ENCODE measurements around the gene EMC8. TPM values are rescaled to one million over a fixed set of nuclear protein-coding genes. Genes with fewer than 3 reads are reported as not detected.

EMC8 gene
- total and polyA plus RNA-seq, 10 of the 15 experiments (the other 5 are each of a cell fraction or from before 2014, with no cell fraction given), result 7.8 to 62.0 (median 33.5) TPM

DNA sequence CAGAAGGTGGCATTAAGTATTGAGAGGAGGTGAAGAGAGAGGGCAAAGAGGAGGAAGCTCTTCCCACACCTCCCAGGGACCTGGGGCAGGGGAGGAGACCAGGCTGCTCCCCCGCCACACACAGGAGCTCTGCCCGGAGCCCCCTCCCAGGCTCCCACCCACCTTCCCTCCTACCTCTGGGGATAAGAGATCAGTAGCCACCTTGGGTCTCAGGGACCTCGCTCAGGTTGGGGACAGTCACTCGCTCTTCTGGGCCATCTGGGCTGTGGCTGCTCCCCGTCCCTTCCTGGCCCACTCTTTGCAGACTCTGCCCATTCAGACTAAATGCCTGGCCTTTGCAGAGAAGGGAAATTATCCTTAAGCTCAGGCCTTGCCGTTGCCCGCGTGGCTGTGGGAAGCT lies 33.6 kb downstream of the EMC8 start:
- no peaks in the 10 kb centered on the region for H3K79me2 ChIP-seq (ENCODE audit: control insufficient read depth, insufficient read depth, low read length)
- TF ChIP-seq MEF2B (IDR thresholded peaks at IDR 0.05; ENCODE audit: partially characterized antibody, poor library complexity, severe bottlenecking) (no peak), MTA3 (IDR thresholded peaks at IDR 0.05; ENCODE audit: borderline replicate concordance, low read length) (no peak)
- no peaks in the 10 kb centered on the region for H3K4me1 ChIP-seq (ENCODE audit: control insufficient read depth, insufficient read depth, low read length)
- H4K20me1 ChIP-seq (ENCODE audit: control insufficient read depth, insufficient read depth), result no peaks in the 10 kb centered on the region
- H3K36me3 ChIP-seq (ENCODE audit: control insufficient read depth in 2 of 2, insufficient read depth in 2 of 2, low read length in 1 of 2), result no peaks in the 10 kb centered on the region
- 46% methylated on average over 8 of the region's 8 CpGs for WGBS (ENCODE audit: insufficient coverage, insufficient replicate concordance, low lambda C conversion rate, missing lambda C conversion rate)
- no peaks in the 10 kb centered on the region for H3K9me3 ChIP-seq (replicated peaks; ENCODE audit: control insufficient read depth, insufficient read depth, low read length)
- no peak overlapping the region for H3K27ac ChIP-seq (ENCODE audit: control insufficient read depth, insufficient read depth)
- H2AFZ ChIP-seq (ENCODE audit: control insufficient read depth, low read depth, low read length), result no peak overlapping the region
- no peak overlapping the region for H3K4me2 ChIP-seq (ENCODE audit: control insufficient read depth, insufficient read depth)
- H3K27me3 ChIP-seq (replicated peaks in 1 of 2; ENCODE audit: control insufficient read depth in 2 of 2, insufficient read depth in 2 of 2, low read length in 1 of 2), result no peaks in the 10 kb centered on the region
- ATAC-seq (no peak), FAIRE-seq (no peak), DNase-seq (ENCODE audit: low read depth, low spot score) (no peak)
- intact Hi-C loops (cut with micrococcal nuclease; ENCODE audit: unreplicated experiment), result no loop called here
- SMC1A ChIA-PET (ENCODE audit: uncharacterized antibody, unreplicated experiment), result no interaction called here
- CTCF ChIA-PET, result no interaction called here
- H3K4me3 ChIP-seq, result no peak overlapping the region
- RAD21 ChIA-PET (ENCODE audit: unreplicated experiment), result no interaction called here
- no peak overlapping the region for H3K9ac ChIP-seq (ENCODE audit: control insufficient read depth, insufficient read depth, low read length)
- in situ Hi-C loops (cut with MboI), result no loop called here
- BruUV-seq (replicated peaks), result no TSS peak
- POLR2A ChIA-PET, result no interaction called here

GRCh38 chr16:85765211-85765610 lies 34.1 kb downstream of the EMC8 start:
- H3K4me2 ChIP-seq (ENCODE audit: control insufficient read depth, insufficient read depth), result no peak overlapping the region
- ATAC-seq (no peak), FAIRE-seq (no peak), DNase-seq (ENCODE audit: low read depth, low spot score) (no peak)
- no peak overlapping the region for H2AFZ ChIP-seq (ENCODE audit: control insufficient read depth, low read depth, low read length)
- ChIA-PET SMC1A (ENCODE audit: uncharacterized antibody, unreplicated experiment) (no interaction called here), POLR2A (no interaction called here), RAD21 (ENCODE audit: unreplicated experiment) (no interaction called here), CTCF (no interaction called here)
- H4K20me1 ChIP-seq (ENCODE audit: control insufficient read depth, insufficient read depth), result no peaks in the 10 kb centered on the region
- H3K4me1 ChIP-seq (ENCODE audit: control insufficient read depth, insufficient read depth, low read length), result no peaks in the 10 kb centered on the region
- in situ Hi-C loops (cut with MboI) (no loop called here), intact Hi-C loops (cut with micrococcal nuclease; ENCODE audit: unreplicated experiment) (no loop called here)
- H3K27me3 ChIP-seq (replicated peaks in 1 of 2; ENCODE audit: control insufficient read depth in 2 of 2, insufficient read depth in 2 of 2, low read length in 1 of 2), result no peaks in the 10 kb centered on the region
- no peak overlapping the region for H3K27ac ChIP-seq (ENCODE audit: control insufficient read depth, insufficient read depth)
- H3K4me3 ChIP-seq, result no peak overlapping the region
- no peaks in the 10 kb centered on the region for H3K9me3 ChIP-seq (replicated peaks; ENCODE audit: control insufficient read depth, insufficient read depth, low read length)
- WGBS (ENCODE audit: insufficient coverage, insufficient replicate concordance, low lambda C conversion rate, missing lambda C conversion rate), result 62% methylated on average over 8 of the region's 8 CpGs
- no TSS peak for BruUV-seq (replicated peaks)
- H3K9ac ChIP-seq (ENCODE audit: control insufficient read depth, insufficient read depth, low read length), result no peak overlapping the region
- no peaks in the 10 kb centered on the region for H3K79me2 ChIP-seq (ENCODE audit: control insufficient read depth, insufficient read depth, low read length)
- no peaks in the 10 kb centered on the region for H3K36me3 ChIP-seq (ENCODE audit: control insufficient read depth in 2 of 2, insufficient read depth in 2 of 2, low read length in 1 of 2)
- no peak for TF ChIP-seq RELB (IDR thresholded peaks at IDR 0.05; ENCODE audit: low read depth)
- TF ChIP-seq RCOR1 (conservative IDR thresholded peaks at IDR 0.05; ENCODE audit: low read depth, low read length), result no peak
- TF ChIP-seq SMC3 (IDR thresholded peaks at IDR 0.05; ENCODE audit: borderline replicate concordance, low read length), result no peak
- no peak for TF ChIP-seq TAF1 (IDR thresholded peaks at IDR 0.05; ENCODE audit: borderline replicate concordance, low read depth, low read length)
- TF ChIP-seq YY1 (IDR thresholded peaks at IDR 0.05; ENCODE audit: low read depth, low read length), result no peak
- TF ChIP-seq, protein P1, sequence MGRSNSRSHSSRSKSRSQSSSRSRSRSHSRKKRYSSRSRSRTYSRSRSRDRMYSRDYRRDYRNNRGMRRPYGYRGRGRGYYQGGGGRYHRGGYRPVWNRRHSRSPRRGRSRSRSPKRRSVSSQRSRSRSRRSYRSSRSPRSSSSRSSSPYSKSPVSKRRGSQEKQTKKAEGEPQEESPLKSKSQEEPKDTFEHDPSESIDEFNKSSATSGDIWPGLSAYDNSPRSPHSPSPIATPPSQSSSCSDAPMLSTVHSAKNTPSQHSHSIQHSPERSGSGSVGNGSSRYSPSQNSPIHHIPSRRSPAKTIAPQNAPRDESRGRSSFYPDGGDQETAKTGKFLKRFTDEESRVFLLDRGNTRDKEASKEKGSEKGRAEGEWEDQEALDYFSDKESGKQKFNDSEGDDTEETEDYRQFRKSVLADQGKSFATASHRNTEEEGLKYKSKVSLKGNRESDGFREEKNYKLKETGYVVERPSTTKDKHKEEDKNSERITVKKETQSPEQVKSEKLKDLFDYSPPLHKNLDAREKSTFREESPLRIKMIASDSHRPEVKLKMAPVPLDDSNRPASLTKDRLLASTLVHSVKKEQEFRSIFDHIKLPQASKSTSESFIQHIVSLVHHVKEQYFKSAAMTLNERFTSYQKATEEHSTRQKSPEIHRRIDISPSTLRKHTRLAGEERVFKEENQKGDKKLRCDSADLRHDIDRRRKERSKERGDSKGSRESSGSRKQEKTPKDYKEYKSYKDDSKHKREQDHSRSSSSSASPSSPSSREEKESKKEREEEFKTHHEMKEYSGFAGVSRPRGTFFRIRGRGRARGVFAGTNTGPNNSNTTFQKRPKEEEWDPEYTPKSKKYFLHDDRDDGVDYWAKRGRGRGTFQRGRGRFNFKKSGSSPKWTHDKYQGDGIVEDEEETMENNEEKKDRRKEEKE (IDR thresholded peaks at IDR 0.05), result no peak
- no peak for TF ChIP-seq ATF2 (IDR thresholded peaks at IDR 0.05; ENCODE audit: low read length)
- no peak for TF ChIP-seq HCFC1 (IDR thresholded peaks at IDR 0.05; ENCODE audit: low read length)
- TF ChIP-seq RB1 (IDR thresholded peaks at IDR 0.05; ENCODE audit: borderline replicate concordance), result no peak
- TF ChIP-seq ZNF207 (IDR thresholded peaks at IDR 0.05; ENCODE audit: borderline replicate concordance), result no peak
- TF ChIP-seq SPI1 (IDR thresholded peaks at IDR 0.05; ENCODE audit: borderline replicate concordance, insufficient read depth, low read depth, low read length), result no peak

Measured in GM12878 (cell line).